GM13977 (cell line): ENCODE data around the gene CCNY.

ENCODE experiments used
- DNase-seq: peaks from one replicate; pipeline ENCODE4 v3.0.0; 2012; ENCODE audit warnings: low spot score
- in situ Hi-C: fragments of 300-500 bp; cut with MboI; formaldehyde crosslinking; loops from one replicate; pipeline ENCODE4 v1.12.0; 2022; ENCODE audit warnings: low sequenced_read_pairs, low pct_unique_long_range_greater_than_20kb, mixed read lengths, inconsistent platforms; ENCODE audit not compliant: unreplicated experiment
- TF ChIP-seq, protein P1 (sequence below): IDR thresholded peaks from 2 replicates; pipeline ENCODE4 v1.5.1; 2012; ENCODE audit warnings: mild to moderate bottlenecking, control low read depth; ENCODE audit not compliant: insufficient read depth; ENCODE audit errors: extremely low read depth, missing control alignments

The CCNY gene

DNA sequence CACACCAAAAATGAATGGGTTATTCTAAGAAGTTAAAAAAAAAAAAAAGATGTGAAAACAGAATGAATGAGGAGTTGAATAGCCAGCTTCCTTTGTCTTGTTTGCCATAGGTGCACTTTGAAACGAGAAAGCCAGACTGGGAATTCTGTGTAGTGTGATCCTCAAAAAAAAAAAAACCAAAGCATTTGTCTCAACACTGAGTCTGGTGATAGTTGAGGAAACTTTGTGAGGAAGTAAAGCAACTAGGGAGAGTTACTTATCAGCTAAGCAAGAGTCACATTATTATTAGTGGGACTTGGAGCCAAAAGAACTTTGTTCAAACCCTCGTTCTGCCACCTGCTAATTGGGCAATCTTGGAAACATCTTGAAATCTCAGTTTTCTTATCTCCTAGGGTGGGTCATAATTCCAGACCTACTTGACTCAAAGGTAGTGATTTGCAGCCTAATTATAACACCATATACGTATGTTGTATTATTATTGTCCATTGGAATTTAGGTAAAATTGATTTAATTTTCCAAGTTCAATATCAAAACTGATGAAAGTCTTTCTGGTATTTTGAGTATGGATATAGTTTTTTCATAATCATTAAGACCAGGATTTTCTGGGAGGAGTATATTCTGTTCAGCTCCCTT lies 169.0 kb downstream of the CCNY start:
- no peak for DNase-seq
- TF ChIP-seq, protein P1, sequence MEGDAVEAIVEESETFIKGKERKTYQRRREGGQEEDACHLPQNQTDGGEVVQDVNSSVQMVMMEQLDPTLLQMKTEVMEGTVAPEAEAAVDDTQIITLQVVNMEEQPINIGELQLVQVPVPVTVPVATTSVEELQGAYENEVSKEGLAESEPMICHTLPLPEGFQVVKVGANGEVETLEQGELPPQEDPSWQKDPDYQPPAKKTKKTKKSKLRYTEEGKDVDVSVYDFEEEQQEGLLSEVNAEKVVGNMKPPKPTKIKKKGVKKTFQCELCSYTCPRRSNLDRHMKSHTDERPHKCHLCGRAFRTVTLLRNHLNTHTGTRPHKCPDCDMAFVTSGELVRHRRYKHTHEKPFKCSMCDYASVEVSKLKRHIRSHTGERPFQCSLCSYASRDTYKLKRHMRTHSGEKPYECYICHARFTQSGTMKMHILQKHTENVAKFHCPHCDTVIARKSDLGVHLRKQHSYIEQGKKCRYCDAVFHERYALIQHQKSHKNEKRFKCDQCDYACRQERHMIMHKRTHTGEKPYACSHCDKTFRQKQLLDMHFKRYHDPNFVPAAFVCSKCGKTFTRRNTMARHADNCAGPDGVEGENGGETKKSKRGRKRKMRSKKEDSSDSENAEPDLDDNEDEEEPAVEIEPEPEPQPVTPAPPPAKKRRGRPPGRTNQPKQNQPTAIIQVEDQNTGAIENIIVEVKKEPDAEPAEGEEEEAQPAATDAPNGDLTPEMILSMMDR = no peak
- in situ Hi-C loops = no loop called here

DNA sequence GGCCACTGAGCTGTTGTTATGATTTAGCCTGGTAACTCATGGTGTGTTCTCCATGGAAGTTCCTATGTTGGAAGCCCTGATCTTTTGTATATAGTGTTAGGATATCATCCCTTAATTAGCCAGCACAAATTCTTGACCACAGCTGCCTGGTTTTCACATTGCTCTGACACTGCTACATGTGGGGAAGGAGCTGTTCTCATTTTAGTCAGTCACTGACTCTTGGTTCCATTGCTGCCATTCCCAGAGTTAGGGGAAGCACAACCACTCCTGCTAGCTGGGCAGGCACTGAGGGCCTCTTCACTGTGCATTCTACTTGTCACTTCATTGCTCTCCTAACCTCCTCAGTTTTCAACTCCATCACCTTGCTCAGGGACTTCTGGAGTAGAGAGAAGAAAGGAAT lies 170.4 kb downstream of the CCNY start:
- no peak for DNase-seq
- in situ Hi-C loops = no loop called here
- TF ChIP-seq, protein P1 = no peak

DNA sequence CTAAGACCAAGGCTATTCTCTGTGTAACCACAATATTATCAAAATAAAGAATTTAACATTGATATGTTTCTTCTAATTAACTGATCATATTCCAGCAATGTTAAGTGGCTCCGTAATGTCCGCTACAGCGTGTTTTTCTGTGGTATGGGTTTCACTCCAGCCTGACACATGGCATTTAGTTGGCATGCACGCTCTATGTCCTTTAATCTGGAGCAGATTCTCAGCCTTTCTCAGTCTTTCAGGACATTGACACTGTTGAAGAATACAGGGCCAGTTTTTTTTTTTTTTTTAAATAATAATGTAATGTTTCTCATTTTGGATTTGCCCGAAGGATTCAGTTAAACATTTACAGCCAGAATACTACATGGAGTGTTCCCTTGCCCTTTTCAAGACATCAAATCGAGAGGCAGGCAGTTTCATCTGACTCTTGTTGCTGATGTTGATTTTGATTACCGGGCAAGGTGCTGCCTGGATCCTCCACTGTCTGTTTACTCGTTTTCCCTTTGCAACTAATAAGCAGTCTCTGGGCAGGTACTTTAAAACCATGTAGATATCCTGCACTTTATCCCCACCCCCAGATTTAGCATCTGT lies 171.3 kb downstream of the CCNY start:
- TF ChIP-seq, protein P1 = no peak
- in situ Hi-C loops = no loop called here
- DNase-seq = no peak

DNA sequence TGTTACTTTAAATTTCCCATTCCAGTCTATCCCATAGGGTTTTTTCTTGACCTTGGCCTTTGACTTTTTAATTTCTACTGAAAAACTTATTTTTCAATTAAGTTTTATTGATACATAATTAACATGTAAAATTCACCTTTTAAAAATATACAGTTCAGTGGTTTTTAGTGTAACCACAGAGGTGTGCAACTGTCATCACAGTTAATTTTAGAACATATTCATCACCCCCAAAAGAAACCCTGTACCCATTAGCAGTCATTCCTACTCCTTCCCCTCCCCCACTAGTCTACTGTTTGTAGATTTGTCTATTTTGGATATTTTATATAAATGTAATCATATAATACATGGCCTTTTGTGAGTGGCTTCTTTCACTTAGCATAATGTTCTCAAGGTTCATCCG lies 172.3 kb downstream of the CCNY start:
- in situ Hi-C loops = no loop called here
- no peak for DNase-seq
- TF ChIP-seq, protein P1 = no peak

DNA sequence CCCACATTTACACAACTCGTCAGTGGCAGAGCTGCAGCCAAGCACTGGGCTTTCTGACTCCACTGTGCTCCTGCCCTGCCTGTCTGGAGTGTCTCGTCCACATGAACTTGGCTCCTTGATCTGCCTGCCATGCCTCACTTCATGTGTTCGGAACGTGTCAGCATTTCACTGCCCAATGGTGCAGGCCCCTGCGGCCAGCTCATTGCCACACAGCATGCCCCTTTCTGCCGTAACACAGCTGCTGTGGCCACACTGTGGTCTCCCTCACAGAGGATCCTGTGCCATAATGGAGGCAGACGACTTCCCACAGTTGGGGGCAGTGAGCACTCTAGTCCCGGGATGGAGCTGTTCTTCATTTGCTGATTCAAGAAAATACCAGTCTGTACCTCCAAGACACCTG lies 174.6 kb downstream of the CCNY start:
- TF ChIP-seq, protein P1 = no peak
- in situ Hi-C loops = no loop called here
- DNase-seq = no peak

DNA sequence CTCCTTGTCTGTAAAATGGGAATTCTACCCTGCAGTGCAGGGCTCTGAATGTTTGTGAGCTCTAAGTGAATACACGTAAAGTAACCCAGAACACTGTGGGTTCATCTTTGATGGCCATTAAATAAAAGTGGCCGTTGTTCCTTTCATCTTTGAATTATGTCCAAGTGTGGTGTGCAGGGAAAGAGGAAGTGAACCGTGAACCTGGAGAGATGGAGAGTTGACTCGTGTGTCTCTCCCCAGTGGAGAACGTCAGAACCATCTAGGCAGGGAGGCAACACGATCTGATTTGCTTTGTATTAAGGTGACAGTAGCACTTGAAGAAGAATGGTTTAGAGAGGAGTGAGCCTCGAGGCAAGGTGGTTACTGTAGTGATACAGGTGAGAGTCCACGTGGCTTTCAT lies 175.3 kb downstream of the CCNY start:
- no peak for DNase-seq
- in situ Hi-C loops = no loop called here
- TF ChIP-seq, protein P1 = no peak
